Spleen (tissue), 11 donors: ENCODE data around the gene FNBP1L. TPM values are rescaled to one million over a fixed set of nuclear protein-coding genes. Genes with fewer than 3 reads are reported as not detected.
A peak's percentile ranks its signal among the peaks of the same experiment; 100 is the strongest.

Experiments
- DNase-seq: peaks from one replicate; pipeline ENCODE4 v3.0.0-alpha.2; 2020
- H3K27ac ChIP-seq, 8 donors: fragments of 200-600 bp; sonication (generic) in 7 of 8; 1 replicate in 4 of 8; 2 replicates in 4 of 8; pipeline versions ENCODE4 v1.5.0 to v1.8.0; 2016 to 2021; ENCODE audit warnings: inconsistent platforms in 4 of 8, mild to moderate bottlenecking in 4 of 8, moderate library complexity in 1 of 8
- H3K27me3 ChIP-seq, 7 donors: fragments of 200-600 bp; sonication (generic) in 6 of 7; replicated peaks in 1 of 7; 1 replicate in 4 of 7; 2 replicates in 3 of 7; pipeline versions ENCODE4 v1.5.0 to v1.8.0; 2016 to 2021; ENCODE audit warnings: inconsistent platforms in 3 of 7, mild to moderate bottlenecking in 1 of 7
- H3K36me3 ChIP-seq, 6 donors: fragments of 200-600 bp; sonication (generic) in 5 of 6; 1 replicate in 4 of 6; 2 replicates in 2 of 6; pipeline versions ENCODE4 v1.5.0 to v1.8.0; 2016 to 2021; ENCODE audit warnings: inconsistent platforms in 2 of 6
- H3K4me1 ChIP-seq, 6 donors: fragments of 200-600 bp; sonication (generic) in 5 of 6; 1 replicate in 3 of 6; 2 replicates in 3 of 6; pipeline versions ENCODE4 v1.5.0 to v1.8.0; 2016 to 2021; ENCODE audit warnings: inconsistent platforms in 3 of 6
- H3K4me3 ChIP-seq, 8 donors: fragments of 200-600 bp; sonication (generic) in 7 of 8; 1 replicate in 4 of 8; 2 replicates in 4 of 8; pipeline versions ENCODE4 v1.5.0 to v1.8.0; 2016 to 2021; ENCODE audit warnings: inconsistent platforms in 4 of 8, mild to moderate bottlenecking in 4 of 8, moderate library complexity in 2 of 8
- H3K9me3 ChIP-seq, 8 donors: fragments of 200-600 bp; sonication (generic) in 7 of 8; 1 replicate in 4 of 8; 2 replicates in 4 of 8; pipeline versions ENCODE4 v1.5.0 to v1.8.0; 2016 to 2021; ENCODE audit warnings: inconsistent platforms in 4 of 8
- POLR2A ChIP-seq, 3 donors: fragments of 450-650 bp; IDR thresholded peaks; one replicate each; pipeline ENCODE4 v1.5.1; 2017; ENCODE audit warnings: antibody characterized with exemption in 3 of 3, mild to moderate bottlenecking in 1 of 3
- POLR2AphosphoS5 ChIP-seq, 3 donors: sonication (generic); formaldehyde crosslinking; IDR thresholded peaks; one replicate each; pipeline ENCODE4 v1.5.1; 2017; ENCODE audit warnings: antibody characterized with exemption in 3 of 3
- WGBS, 5 donors: extraction: QIAGEN DNeasy Blood & Tissue Kit in 3 of 5; methylation state at CpG; one replicate each; pipeline versions ENCODE4 v1.1.5 to v1.1.7; 2013 to 2018; 5-methylcytosine and 5-hydroxymethylcytosine counted together
- intact Hi-C: fragments of 100-400 bp; cut with DNase I; formaldehyde crosslinking; loops from one replicate; pipeline ENCODE4 v1.15.0; 2023; ENCODE audit warnings: low total_unique reads
- polyA plus RNA-seq, 3 donors: library from polyadenylated mRNA; stranded (reverse); fragments of 200-250 nt; gene quantifications; one replicate each; pipeline ENCODE4 v1.2.1, GENCODE V29; 2013
- total RNA-seq, 7 donors: library from RNA; depleted of rRNA in 3 of 7; stranded (reverse); fragments of >200 nt in 3 of 7; fragmentation: NEBNext Ultra II Directional in 4 of 7; extraction: Animal tissue kit (Norgen Biotek cat#: 25700) in 4 of 7; gene quantifications; one replicate each; pipeline versions ENCODE4 v1.1.0 to v1.2.1, GENCODE V29; 2016 to 2021
- TF ChIP-seq, protein P1 (sequence below), 11 experiments: fragments of 200-600 bp in 7 of 11; fragments of 450-650 bp in 4 of 11; sonication (generic) in 4 of 11; IDR thresholded peaks in 8 of 11; conservative IDR thresholded peaks in 3 of 11; 1 replicate in 7 of 11; 2 replicates in 4 of 11; pipeline versions ENCODE4 v1.4.0 to v1.8.0; 2016 to 2021; ENCODE audit warnings: antibody characterized with exemption in 11 of 11, inconsistent platforms in 4 of 11, mild to moderate bottlenecking in 1 of 11
- donor health status: healthy with polysubstance abuse.
- donor health status: DM: no; HTN: no; CAD: no; lungs with moderate emphysema.
- donor health status: DM: no; HTN: no; CAD: no.
- donor health status: Bipolar disorder and iron deficiency.
- donor health status: healthy.
- donor health status: DM: no; HTN: no; CAD: no.
- donor health status: DM: yes; HTN: yes; CAD: no.

Gene FNBP1L
- total and polyA plus RNA-seq, 10 donors, result 1.5 to 10.0 (median 5.5) TPM

DNA sequence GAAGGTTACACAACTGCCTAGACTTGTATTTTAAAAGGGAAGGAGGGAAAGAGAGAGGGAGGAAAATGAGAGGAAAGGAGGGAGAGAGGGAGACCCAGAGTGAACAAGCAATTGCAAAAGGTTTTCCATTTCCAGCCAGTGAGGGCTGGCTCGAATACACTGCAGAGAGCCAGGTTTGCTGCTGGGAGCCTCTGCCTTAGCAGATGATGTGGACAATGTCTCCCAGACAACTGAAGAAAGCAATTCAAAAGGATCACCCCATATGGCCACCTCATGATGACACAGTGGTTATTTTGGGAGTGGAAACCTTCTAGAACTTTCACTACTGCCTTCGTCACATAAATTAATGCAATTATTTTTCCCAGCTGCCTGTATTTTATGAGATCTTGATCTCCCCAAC is 147.3 kb downstream of the FNBP1L start:
- Histone ChIP-seq H3K36me3 (peaks cover 0 to 5% (median 0%) of the 10 kb centered on the region in 6 donors), H3K9me3 (no peaks in the 10 kb centered on the region), H3K27me3 (no peaks in the 10 kb centered on the region), H3K4me3 (no peak overlapping the region), H3K27ac (no peak overlapping the region), H3K4me1 (peaks cover 0 to 22% (median 13%) of the 10 kb centered on the region in 6 donors)
- DNase-seq, result no peak
- no peak for TF ChIP-seq POLR2A (IDR thresholded peaks at IDR 0.05)
- TF ChIP-seq, protein P1, sequence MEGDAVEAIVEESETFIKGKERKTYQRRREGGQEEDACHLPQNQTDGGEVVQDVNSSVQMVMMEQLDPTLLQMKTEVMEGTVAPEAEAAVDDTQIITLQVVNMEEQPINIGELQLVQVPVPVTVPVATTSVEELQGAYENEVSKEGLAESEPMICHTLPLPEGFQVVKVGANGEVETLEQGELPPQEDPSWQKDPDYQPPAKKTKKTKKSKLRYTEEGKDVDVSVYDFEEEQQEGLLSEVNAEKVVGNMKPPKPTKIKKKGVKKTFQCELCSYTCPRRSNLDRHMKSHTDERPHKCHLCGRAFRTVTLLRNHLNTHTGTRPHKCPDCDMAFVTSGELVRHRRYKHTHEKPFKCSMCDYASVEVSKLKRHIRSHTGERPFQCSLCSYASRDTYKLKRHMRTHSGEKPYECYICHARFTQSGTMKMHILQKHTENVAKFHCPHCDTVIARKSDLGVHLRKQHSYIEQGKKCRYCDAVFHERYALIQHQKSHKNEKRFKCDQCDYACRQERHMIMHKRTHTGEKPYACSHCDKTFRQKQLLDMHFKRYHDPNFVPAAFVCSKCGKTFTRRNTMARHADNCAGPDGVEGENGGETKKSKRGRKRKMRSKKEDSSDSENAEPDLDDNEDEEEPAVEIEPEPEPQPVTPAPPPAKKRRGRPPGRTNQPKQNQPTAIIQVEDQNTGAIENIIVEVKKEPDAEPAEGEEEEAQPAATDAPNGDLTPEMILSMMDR (IDR thresholded peaks at IDR 0.05 in 8 of 11, conservative IDR thresholded peaks at IDR 0.05 in 3 of 11), result no peak
- no peak for TF ChIP-seq POLR2AphosphoS5 (IDR thresholded peaks at IDR 0.05)
- 84 to 90% (median 86%) methylated on average over 2 of the region's 2 CpGs for WGBS, 5 donors
- intact Hi-C loops, result no loop called here

DNA sequence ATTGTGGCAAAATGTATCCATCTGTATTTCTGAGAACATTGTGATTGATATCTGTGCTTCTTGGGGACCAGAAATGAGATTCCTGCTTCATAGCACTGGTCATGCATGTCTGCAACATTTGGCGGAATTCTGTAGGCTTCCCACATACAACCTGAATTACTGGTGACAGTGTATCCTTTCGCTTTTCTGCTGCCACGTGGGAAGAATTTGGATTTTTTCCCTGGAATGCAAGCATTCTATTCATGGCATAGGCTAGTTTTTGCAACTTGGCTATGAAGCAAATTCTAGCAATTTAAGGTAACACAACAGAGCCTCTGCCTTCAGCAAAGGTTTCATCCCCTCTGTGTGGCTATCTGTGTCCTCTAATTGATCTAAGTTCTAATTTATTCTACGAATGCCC is 147.8 kb downstream of the FNBP1L start:
- Histone ChIP-seq H3K9me3 (no peaks in the 10 kb centered on the region), H3K4me3 (no peak overlapping the region), H3K27me3 (no peaks in the 10 kb centered on the region), H3K27ac (no peak overlapping the region), H3K36me3 (peaks cover 0 to 5% (median 0%) of the 10 kb centered on the region in 6 donors), H3K4me1 (peaks cover 0 to 22% (median 13%) of the 10 kb centered on the region in 6 donors)
- DNase-seq, result no peak
- intact Hi-C loops, result no loop called here
- TF ChIP-seq POLR2AphosphoS5 (IDR thresholded peaks at IDR 0.05) (no peak), POLR2A (IDR thresholded peaks at IDR 0.05) (no peak)
- TF ChIP-seq, protein P1 (IDR thresholded peaks at IDR 0.05 in 8 of 11, conservative IDR thresholded peaks at IDR 0.05 in 3 of 11), result no peak
- WGBS, 5 donors, result 80 to 94% (median 92%) methylated on average over 4 of the region's 4 CpGs

DNA sequence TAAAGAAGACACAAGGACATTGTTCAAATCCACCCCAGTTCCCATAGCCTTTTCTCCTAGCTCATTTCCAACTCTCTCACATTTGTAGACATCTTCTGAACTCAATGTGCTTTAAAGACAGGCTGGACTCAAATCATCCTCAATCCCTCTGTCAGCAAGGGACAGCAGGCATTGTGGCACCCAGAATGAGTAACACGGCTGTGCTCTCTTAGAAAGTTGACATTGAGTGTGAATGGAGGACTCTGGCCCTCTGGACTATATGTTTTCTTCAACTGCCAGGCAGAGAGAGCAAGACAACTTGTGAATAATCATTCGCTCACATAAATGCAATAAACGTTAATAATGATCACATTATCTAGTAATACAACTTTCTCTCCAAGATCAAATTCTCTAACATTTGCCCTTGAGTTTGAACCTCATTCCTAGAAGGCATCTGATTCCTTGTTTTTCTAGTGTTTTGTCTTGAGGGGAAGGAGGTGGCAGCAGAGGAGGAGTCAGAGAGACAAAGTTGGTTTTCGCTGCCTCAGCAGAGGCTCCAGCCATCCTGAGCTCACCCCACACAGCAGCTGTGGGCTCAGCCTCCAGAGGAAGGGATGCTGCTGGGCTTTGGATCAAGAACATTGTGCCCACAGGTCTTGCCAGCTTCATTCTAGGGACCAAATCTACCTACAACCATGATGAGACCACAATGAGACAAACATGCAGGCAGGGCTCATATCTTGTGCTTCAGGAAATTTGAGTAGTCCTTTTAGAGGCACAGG is 148.6 kb downstream of the FNBP1L start:
- intact Hi-C loops, result no loop called here
- H3K4me1 ChIP-seq, result peaks cover 0 to 18% (median 9%) of the 10 kb centered on the region in 6 donors
- 88 to 95% (median 93%) methylated on average over 4 of the region's 4 CpGs for WGBS, 5 donors

DNA sequence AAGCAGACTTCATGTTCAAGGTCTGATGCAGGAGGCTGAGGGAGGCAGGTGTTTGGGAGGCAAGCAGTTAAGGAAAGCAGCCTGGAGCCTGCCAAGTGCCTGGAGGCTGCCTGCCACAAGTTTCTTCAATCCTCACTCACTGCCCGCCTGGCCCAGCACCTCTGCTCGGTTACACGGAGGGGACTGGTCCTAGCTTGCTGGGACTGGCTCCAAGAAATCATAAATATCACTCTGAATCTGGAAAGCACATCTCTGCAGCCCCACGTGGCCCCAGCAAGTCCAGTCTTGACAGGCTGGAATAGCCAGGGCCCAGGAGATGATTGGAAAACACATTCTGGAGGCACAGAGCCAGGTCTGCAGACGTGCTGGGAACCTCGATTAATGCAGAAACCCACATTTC is 149.8 kb downstream of the FNBP1L start:
- H3K36me3 ChIP-seq, result no peaks in the 10 kb centered on the region
- H3K9me3 ChIP-seq, result no peaks in the 10 kb centered on the region
- 72 to 98% (median 88%) methylated on average over 6 of the region's 6 CpGs for WGBS, 5 donors
- H3K27me3 ChIP-seq, result no peaks in the 10 kb centered on the region
- H3K4me1 ChIP-seq, result peaks cover 0 to 6% (median 0%) of the 10 kb centered on the region in 6 donors
- TF ChIP-seq, protein P1 (IDR thresholded peaks at IDR 0.05 in 8 of 11, conservative IDR thresholded peaks at IDR 0.05 in 3 of 11), result no peak
- TF ChIP-seq POLR2AphosphoS5 (IDR thresholded peaks at IDR 0.05), result no peak
- TF ChIP-seq POLR2A (IDR thresholded peaks at IDR 0.05), result no peak
- peak; percentile 47 for DNase-seq
- intact Hi-C loops, result no loop called here
- H3K27ac ChIP-seq, result no peak overlapping the region
- no peak overlapping the region for H3K4me3 ChIP-seq

More for the DNA sequence above, 148.6 kb downstream of the FNBP1L start:
- no peak for TF ChIP-seq POLR2A (IDR thresholded peaks at IDR 0.05)
- TF ChIP-seq, protein P1 (IDR thresholded peaks at IDR 0.05 in 8 of 11, conservative IDR thresholded peaks at IDR 0.05 in 3 of 11), result no peak
- TF ChIP-seq POLR2AphosphoS5 (IDR thresholded peaks at IDR 0.05), result no peak
- Histone ChIP-seq H3K36me3 (peaks cover 0 to 5% (median 0%) of the 10 kb centered on the region in 6 donors), H3K9me3 (no peaks in the 10 kb centered on the region), H3K4me3 (no peak overlapping the region), H3K27me3 (no peaks in the 10 kb centered on the region), H3K27ac (no peak overlapping the region)
- DNase-seq, result peak; percentile 32
